ENCODE measurements around the gene CCNK. TPM values are rescaled to one million over a fixed set of nuclear protein-coding genes. Genes with fewer than 3 reads are reported as not detected.

The CCNK gene
- total RNA-seq, 2 experiments from 2014 or later = 140 to 151 TPM

GRCh38 chr14:99539491-99539890 lies 58.3 kb downstream of the CCNK start:
- no peak for DNase-seq
- H3K27me3 Mint-ChIP-seq = no peaks in the 10 kb centered on the region
- Histone ChIP-seq H3K9me3 (ENCODE audit: control insufficient read depth in 1 of 2, insufficient read depth in 1 of 2, low read length in 2 of 2) (no peaks in the 10 kb centered on the region), H3K27me3 (ENCODE audit: control insufficient read depth in 1 of 2, insufficient read depth in 2 of 2, low read length in 2 of 2) (no peaks in the 10 kb centered on the region), H3K4me3 (ENCODE audit: low read length) (no peak overlapping the region), H3K27ac (ENCODE audit: low read depth in 1 of 2, low read length in 2 of 2) (no peak overlapping the region), H3K4me1 (ENCODE audit: insufficient read depth, low read length) (peaks cover 5% of the 10 kb centered on the region), H3K36me3 (ENCODE audit: insufficient read depth, low read length) (no peaks in the 10 kb centered on the region)
- no peak overlapping the region for H3K27ac Mint-ChIP-seq
- TF ChIP-seq, protein P1, sequence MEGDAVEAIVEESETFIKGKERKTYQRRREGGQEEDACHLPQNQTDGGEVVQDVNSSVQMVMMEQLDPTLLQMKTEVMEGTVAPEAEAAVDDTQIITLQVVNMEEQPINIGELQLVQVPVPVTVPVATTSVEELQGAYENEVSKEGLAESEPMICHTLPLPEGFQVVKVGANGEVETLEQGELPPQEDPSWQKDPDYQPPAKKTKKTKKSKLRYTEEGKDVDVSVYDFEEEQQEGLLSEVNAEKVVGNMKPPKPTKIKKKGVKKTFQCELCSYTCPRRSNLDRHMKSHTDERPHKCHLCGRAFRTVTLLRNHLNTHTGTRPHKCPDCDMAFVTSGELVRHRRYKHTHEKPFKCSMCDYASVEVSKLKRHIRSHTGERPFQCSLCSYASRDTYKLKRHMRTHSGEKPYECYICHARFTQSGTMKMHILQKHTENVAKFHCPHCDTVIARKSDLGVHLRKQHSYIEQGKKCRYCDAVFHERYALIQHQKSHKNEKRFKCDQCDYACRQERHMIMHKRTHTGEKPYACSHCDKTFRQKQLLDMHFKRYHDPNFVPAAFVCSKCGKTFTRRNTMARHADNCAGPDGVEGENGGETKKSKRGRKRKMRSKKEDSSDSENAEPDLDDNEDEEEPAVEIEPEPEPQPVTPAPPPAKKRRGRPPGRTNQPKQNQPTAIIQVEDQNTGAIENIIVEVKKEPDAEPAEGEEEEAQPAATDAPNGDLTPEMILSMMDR (IDR thresholded peaks at IDR 0.05) = no peak
- no peak overlapping the region for H3K4me3 Mint-ChIP-seq
- intact Hi-C loops (cut with DNase I, micrococcal nuclease) = no loop called here
- no peaks in the 10 kb centered on the region for H3K9me3 Mint-ChIP-seq
- POLR2A ChIA-PET = no interaction called here
- peaks cover 5% of the 10 kb centered on the region for H3K4me1 Mint-ChIP-seq (ENCODE audit: low read depth)
- CTCF ChIA-PET = no interaction called here
- no peak for ATAC-seq (ENCODE audit: poor library complexity)
- H3K36me3 Mint-ChIP-seq (ENCODE audit: low read depth) = no peaks in the 10 kb centered on the region

GRCh38 chr14:99540196-99541032 lies 59.2 kb downstream of the CCNK start:
- CTCF ChIA-PET = no interaction called here
- POLR2A ChIA-PET = no interaction called here
- intact Hi-C loops (cut with DNase I, micrococcal nuclease) = no loop called here

GRCh38 chr14:99541211-99541610 lies 60.0 kb downstream of the CCNK start:
- intact Hi-C loops (cut with DNase I, micrococcal nuclease) = no loop called here
- H3K4me1 Mint-ChIP-seq (ENCODE audit: low read depth) = peaks cover 5% of the 10 kb centered on the region
- no peaks in the 10 kb centered on the region for H3K27me3 ChIP-seq (ENCODE audit: control insufficient read depth in 1 of 2, insufficient read depth in 2 of 2, low read length in 2 of 2)
- POLR2A ChIA-PET = no interaction called here
- H3K36me3 ChIP-seq (ENCODE audit: insufficient read depth, low read length) = no peaks in the 10 kb centered on the region
- no peaks in the 10 kb centered on the region for H3K36me3 Mint-ChIP-seq (ENCODE audit: low read depth)
- no peaks in the 10 kb centered on the region for H3K9me3 Mint-ChIP-seq
- H3K4me3 Mint-ChIP-seq = no peak overlapping the region
- no peaks in the 10 kb centered on the region for H3K9me3 ChIP-seq (ENCODE audit: control insufficient read depth in 1 of 2, insufficient read depth in 1 of 2, low read length in 2 of 2)
- H3K4me1 ChIP-seq (ENCODE audit: insufficient read depth, low read length) = peaks cover 5% of the 10 kb centered on the region
- no peak overlapping the region for H3K27ac Mint-ChIP-seq
- H3K27ac ChIP-seq (ENCODE audit: low read depth in 1 of 2, low read length in 2 of 2) = no peak overlapping the region
- no peaks in the 10 kb centered on the region for H3K27me3 Mint-ChIP-seq
- ATAC-seq (ENCODE audit: poor library complexity) = no peak
- TF ChIP-seq, protein P1 (IDR thresholded peaks at IDR 0.05) = no peak
- CTCF ChIA-PET = no interaction called here
- H3K4me3 ChIP-seq (ENCODE audit: low read length) = no peak overlapping the region
- no peak for DNase-seq

More at GRCh38 chr14:99540196-99541032, 59.2 kb downstream of the CCNK start:
- Mint-ChIP-seq H3K4me1 (ENCODE audit: low read depth) (peaks cover 5% of the 10 kb centered on the region), H3K4me3 (no peak overlapping the region), H3K9me3 (no peaks in the 10 kb centered on the region), H3K27ac (no peak overlapping the region), H3K27me3 (no peaks in the 10 kb centered on the region), H3K36me3 (ENCODE audit: low read depth) (no peaks in the 10 kb centered on the region)
- no peak for DNase-seq
- H3K36me3 ChIP-seq (ENCODE audit: insufficient read depth, low read length) = no peaks in the 10 kb centered on the region
- no peaks in the 10 kb centered on the region for H3K27me3 ChIP-seq (ENCODE audit: control insufficient read depth in 1 of 2, insufficient read depth in 2 of 2, low read length in 2 of 2)
- peaks cover 5% of the 10 kb centered on the region for H3K4me1 ChIP-seq (ENCODE audit: insufficient read depth, low read length)
- TF ChIP-seq, protein P1 (IDR thresholded peaks at IDR 0.05) = no peak
- no peaks in the 10 kb centered on the region for H3K9me3 ChIP-seq (ENCODE audit: control insufficient read depth in 1 of 2, insufficient read depth in 1 of 2, low read length in 2 of 2)
- ATAC-seq (ENCODE audit: poor library complexity) = no peak
- no peak overlapping the region for H3K27ac ChIP-seq (ENCODE audit: low read depth in 1 of 2, low read length in 2 of 2)
- no peak overlapping the region for H3K4me3 ChIP-seq (ENCODE audit: low read length)

Measured in CD4-positive, alpha-beta T cell (primary cell).